SK-N-SH treated with all-trans-retinoic acid at 6 μM for 48 hours (cell line): ENCODE data around the gene EFCAB12.

Experiments used
- ATAC-seq: fragments of 200-7000 bp; cut with Tn5 transposase; 3 replicates; pipeline ENCODE4 v1.9.1; 2020; ENCODE audit warnings: mild to moderate bottlenecking, moderate library complexity
- ARNTL ChIP-seq: fragments of 450-650 bp; formaldehyde crosslinking; IDR thresholded peaks from 2 replicates; pipeline ENCODE4 v1.5.0; 2020; ENCODE audit warnings: low read depth, mild to moderate bottlenecking, moderate library complexity, borderline replicate concordance
- BACH2 ChIP-seq: fragments of 250-450 bp; sonication (Bioruptor Pico); IDR thresholded peaks from 2 replicates; pipeline ENCODE4 v1.9.0; 2021; ENCODE audit warnings: mild to moderate bottlenecking, borderline replicate concordance
- CSDC2 ChIP-seq: fragments of 250-450 bp; sonication (Bioruptor Pico); IDR thresholded peaks from 2 replicates; pipeline ENCODE4 v1.5.0; 2020; ENCODE audit warnings: mild to moderate bottlenecking, moderate library complexity
- ESRRG ChIP-seq: fragments of 250-450 bp; sonication (Bioruptor Pico); IDR thresholded peaks from 2 replicates; pipeline ENCODE4 v1.6.1; 2021; ENCODE audit warnings: mild to moderate bottlenecking
- GLIS3 ChIP-seq: fragments of 250-450 bp; sonication (Bioruptor Pico); IDR thresholded peaks from 2 replicates; pipeline ENCODE4 v1.5.0; 2020; ENCODE audit warnings: mild to moderate bottlenecking, moderate library complexity
- ISL1 ChIP-seq: fragments of 250-450 bp; sonication (Bioruptor Pico); IDR thresholded peaks from 2 replicates; pipeline ENCODE4 v2.1.2; 2022; ENCODE audit warnings: mild to moderate bottlenecking, moderate library complexity
- OSR1 ChIP-seq: fragments of 250-450 bp; sonication (Bioruptor Pico); IDR thresholded peaks from 2 replicates; pipeline ENCODE4 v1.8.0; 2022; ENCODE audit warnings: moderate library complexity, mild to moderate bottlenecking, inconsistent platforms
- PPARA ChIP-seq: fragments of 250-450 bp; sonication (Bioruptor Pico); IDR thresholded peaks from 2 replicates; pipeline ENCODE4 v1.5.0; 2020; ENCODE audit warnings: mild to moderate bottlenecking, borderline replicate concordance
- RARB ChIP-seq: fragments of 250-450 bp; sonication (Bioruptor Pico); IDR thresholded peaks from 2 replicates; pipeline ENCODE4 v1.8.0; 2021; ENCODE audit warnings: mild to moderate bottlenecking, moderate library complexity
- TCF4 ChIP-seq: fragments of 250-450 bp; sonication (Bioruptor Pico); IDR thresholded peaks from 2 replicates; pipeline ENCODE4 v1.8.0; 2021; ENCODE audit warnings: mild to moderate bottlenecking, moderate library complexity, borderline replicate concordance
- TOX ChIP-seq: fragments of 250-450 bp; sonication (Bioruptor Pico); IDR thresholded peaks from 2 replicates; pipeline ENCODE4 v1.8.0; 2021; ENCODE audit warnings: mild to moderate bottlenecking, moderate library complexity, borderline replicate concordance
- ZC3H10 ChIP-seq: fragments of 250-450 bp; sonication (Bioruptor Pico); IDR thresholded peaks from 2 replicates; pipeline ENCODE4 v1.5.1; 2021; ENCODE audit warnings: mild to moderate bottlenecking, moderate library complexity
- ZFP3 ChIP-seq: fragments of 250-450 bp; sonication (Bioruptor Pico); IDR thresholded peaks from 2 replicates; pipeline ENCODE4 v1.5.0; 2020; ENCODE audit warnings: mild to moderate bottlenecking, moderate library complexity
- ZFP30 ChIP-seq: fragments of 450-650 bp; formaldehyde crosslinking; IDR thresholded peaks from 2 replicates; pipeline ENCODE4 v1.5.0; 2022; ENCODE audit warnings: mild to moderate bottlenecking, moderate library complexity
- ZNF565 ChIP-seq: fragments of 450-650 bp; formaldehyde crosslinking; conservative IDR thresholded peaks from 2 replicates; pipeline ENCODE4 v1.5.0; 2020; ENCODE audit warnings: low read depth, mild to moderate bottlenecking, moderate library complexity
- ZNF70 ChIP-seq: fragments of 450-650 bp; formaldehyde crosslinking; IDR thresholded peaks from 2 replicates; pipeline ENCODE4 v1.5.0; 2020; ENCODE audit warnings: mild to moderate bottlenecking, moderate library complexity
- ZNF8 ChIP-seq: fragments of 450-650 bp; formaldehyde crosslinking; IDR thresholded peaks from 2 replicates; pipeline ENCODE4 v1.5.0; 2020; ENCODE audit warnings: mild to moderate bottlenecking, moderate library complexity
- TF ChIP-seq, protein P1 (sequence below): fragments of 250-450 bp; sonication (Bioruptor Pico); IDR thresholded peaks from 2 replicates; pipeline ENCODE4 v1.8.0; 2020; ENCODE audit warnings: mild to moderate bottlenecking, moderate library complexity, borderline replicate concordance
- TF ChIP-seq, protein P2 (sequence below): fragments of 250-450 bp; sonication (Bioruptor Pico); IDR thresholded peaks from 2 replicates; pipeline ENCODE4 v1.5.0; 2020; ENCODE audit warnings: mild to moderate bottlenecking, moderate library complexity
- TF ChIP-seq, protein P3 (sequence below): fragments of 250-450 bp; sonication (Bioruptor Pico); IDR thresholded peaks from 2 replicates; pipeline ENCODE4 v1.5.1; 2021; ENCODE audit warnings: mild to moderate bottlenecking, moderate library complexity
- TF ChIP-seq, protein P4 (sequence below): fragments of 250-450 bp; sonication (Bioruptor Pico); IDR thresholded peaks from 2 replicates; pipeline ENCODE4 v1.5.1; 2020; ENCODE audit warnings: low read depth, mild to moderate bottlenecking, moderate library complexity

The EFCAB12 gene

DNA sequence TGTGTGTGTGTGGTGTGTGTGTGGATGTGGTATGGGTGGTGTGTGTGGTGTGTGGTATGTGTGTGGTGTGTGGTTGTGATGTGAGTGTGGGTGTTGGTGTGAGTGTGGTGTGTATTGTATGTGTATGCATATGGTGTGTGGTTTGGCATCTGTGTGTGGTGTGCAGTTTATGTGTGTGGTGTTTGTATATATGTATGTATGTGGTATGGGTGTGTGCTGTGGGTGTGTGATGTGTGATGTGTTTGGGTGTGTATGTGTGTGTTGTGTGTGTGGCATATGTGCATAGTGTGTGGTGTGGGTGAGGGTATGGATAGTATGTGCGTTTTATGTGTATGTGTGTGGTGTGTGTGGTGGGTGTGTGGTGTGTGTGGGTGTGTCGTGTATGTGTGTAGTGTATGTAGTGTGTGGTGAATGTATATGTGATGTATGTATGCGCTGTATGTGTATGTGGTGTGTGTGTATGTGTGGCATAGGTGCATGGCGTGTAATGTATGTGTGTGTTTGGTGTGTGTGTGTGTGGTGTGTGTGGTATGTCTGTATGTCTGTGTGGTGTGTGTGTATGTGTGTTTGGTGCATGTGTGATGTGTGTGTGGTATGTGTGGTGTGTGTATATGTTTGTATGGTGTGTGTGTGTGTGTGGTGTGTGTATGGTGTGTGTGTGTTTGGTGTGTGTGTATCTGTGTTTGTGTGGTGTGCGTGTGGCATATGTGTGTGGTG lies 58.0 kb downstream of the EFCAB12 start:
- ATAC-seq: no peak
- TF ChIP-seq, protein P1, sequence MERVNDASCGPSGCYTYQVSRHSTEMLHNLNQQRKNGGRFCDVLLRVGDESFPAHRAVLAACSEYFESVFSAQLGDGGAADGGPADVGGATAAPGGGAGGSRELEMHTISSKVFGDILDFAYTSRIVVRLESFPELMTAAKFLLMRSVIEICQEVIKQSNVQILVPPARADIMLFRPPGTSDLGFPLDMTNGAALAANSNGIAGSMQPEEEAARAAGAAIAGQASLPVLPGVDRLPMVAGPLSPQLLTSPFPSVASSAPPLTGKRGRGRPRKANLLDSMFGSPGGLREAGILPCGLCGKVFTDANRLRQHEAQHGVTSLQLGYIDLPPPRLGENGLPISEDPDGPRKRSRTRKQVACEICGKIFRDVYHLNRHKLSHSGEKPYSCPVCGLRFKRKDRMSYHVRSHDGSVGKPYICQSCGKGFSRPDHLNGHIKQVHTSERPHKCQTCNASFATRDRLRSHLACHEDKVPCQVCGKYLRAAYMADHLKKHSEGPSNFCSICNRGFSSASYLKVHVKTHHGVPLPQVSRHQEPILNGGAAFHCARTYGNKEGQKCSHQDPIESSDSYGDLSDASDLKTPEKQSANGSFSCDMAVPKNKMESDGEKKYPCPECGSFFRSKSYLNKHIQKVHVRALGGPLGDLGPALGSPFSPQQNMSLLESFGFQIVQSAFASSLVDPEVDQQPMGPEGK: no peak
- TF ChIP-seq ZNF565 (CRISPR knock-in tag) (no peak), ZC3H10 (no peak), ESRRG (CRISPR knock-in tag) (no peak), PPARA (CRISPR knock-in tag) (no peak)

GRCh38 chr3:129369711-129370110 lies 58.7 kb downstream of the EFCAB12 start:
- no peak for ATAC-seq
- TF ChIP-seq ARNTL (no peak), OSR1 (no peak), TCF4 (CRISPR knock-in tag) (no peak), ZNF70 (no peak), TOX (CRISPR knock-in tag) (no peak), ISL1 (CRISPR knock-in tag) (no peak), ZFP30 (CRISPR knock-in tag) (no peak), ZFP3 (CRISPR knock-in tag) (no peak), RARB (CRISPR knock-in tag) (no peak), BACH2 (CRISPR knock-in tag) (no peak), GLIS3 (no peak), PPARA (CRISPR knock-in tag) (no peak)
- TF ChIP-seq, protein P1: no peak
- TF ChIP-seq, protein P2, sequence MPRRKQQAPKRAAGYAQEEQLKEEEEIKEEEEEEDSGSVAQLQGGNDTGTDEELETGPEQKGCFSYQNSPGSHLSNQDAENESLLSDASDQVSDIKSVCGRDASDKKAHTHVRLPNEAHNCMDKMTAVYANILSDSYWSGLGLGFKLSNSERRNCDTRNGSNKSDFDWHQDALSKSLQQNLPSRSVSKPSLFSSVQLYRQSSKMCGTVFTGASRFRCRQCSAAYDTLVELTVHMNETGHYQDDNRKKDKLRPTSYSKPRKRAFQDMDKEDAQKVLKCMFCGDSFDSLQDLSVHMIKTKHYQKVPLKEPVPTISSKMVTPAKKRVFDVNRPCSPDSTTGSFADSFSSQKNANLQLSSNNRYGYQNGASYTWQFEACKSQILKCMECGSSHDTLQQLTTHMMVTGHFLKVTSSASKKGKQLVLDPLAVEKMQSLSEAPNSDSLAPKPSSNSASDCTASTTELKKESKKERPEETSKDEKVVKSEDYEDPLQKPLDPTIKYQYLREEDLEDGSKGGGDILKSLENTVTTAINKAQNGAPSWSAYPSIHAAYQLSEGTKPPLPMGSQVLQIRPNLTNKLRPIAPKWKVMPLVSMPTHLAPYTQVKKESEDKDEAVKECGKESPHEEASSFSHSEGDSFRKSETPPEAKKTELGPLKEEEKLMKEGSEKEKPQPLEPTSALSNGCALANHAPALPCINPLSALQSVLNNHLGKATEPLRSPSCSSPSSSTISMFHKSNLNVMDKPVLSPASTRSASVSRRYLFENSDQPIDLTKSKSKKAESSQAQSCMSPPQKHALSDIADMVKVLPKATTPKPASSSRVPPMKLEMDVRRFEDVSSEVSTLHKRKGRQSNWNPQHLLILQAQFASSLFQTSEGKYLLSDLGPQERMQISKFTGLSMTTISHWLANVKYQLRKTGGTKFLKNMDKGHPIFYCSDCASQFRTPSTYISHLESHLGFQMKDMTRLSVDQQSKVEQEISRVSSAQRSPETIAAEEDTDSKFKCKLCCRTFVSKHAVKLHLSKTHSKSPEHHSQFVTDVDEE (CRISPR knock-in tag): no peak
- TF ChIP-seq, protein P3, sequence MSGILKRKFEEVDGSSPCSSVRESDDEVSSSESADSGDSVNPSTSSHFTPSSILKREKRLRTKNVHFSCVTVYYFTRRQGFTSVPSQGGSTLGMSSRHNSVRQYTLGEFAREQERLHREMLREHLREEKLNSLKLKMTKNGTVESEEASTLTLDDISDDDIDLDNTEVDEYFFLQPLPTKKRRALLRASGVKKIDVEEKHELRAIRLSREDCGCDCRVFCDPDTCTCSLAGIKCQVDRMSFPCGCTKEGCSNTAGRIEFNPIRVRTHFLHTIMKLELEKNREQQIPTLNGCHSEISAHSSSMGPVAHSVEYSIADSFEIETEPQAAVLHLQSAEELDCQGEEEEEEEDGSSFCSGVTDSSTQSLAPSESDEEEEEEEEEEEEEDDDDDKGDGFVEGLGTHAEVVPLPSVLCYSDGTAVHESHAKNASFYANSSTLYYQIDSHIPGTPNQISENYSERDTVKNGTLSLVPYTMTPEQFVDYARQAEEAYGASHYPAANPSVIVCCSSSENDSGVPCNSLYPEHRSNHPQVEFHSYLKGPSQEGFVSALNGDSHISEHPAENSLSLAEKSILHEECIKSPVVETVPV: no peak
- TF ChIP-seq, protein P4, sequence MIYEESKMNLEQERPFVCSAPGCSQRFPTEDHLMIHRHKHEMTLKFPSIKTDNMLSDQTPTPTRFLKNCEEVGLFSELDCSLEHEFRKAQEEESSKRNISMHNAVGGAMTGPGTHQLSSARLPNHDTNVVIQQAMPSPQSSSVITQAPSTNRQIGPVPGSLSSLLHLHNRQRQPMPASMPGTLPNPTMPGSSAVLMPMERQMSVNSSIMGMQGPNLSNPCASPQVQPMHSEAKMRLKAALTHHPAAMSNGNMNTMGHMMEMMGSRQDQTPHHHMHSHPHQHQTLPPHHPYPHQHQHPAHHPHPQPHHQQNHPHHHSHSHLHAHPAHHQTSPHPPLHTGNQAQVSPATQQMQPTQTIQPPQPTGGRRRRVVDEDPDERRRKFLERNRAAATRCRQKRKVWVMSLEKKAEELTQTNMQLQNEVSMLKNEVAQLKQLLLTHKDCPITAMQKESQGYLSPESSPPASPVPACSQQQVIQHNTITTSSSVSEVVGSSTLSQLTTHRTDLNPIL (CRISPR knock-in tag): no peak

GRCh38 chr3:129367821-129368220 lies 60.6 kb downstream of the EFCAB12 start:
- TF ChIP-seq, protein P4 (CRISPR knock-in tag): no peak
- no peak for TF ChIP-seq ZNF8 (CRISPR knock-in tag)
- TF ChIP-seq ZFP3 (CRISPR knock-in tag): no peak
- no peak for TF ChIP-seq ISL1 (CRISPR knock-in tag)
- no peak for TF ChIP-seq TCF4 (CRISPR knock-in tag)
- TF ChIP-seq OSR1: no peak
- no peak for TF ChIP-seq ZC3H10
- TF ChIP-seq CSDC2 (CRISPR knock-in tag): no peak
- no peak for TF ChIP-seq ARNTL
- no peak for ATAC-seq
